NCI-H2196 (cell line): ENCODE results near the gene GALNT17.

Source experiments
- DNase-seq: peaks from one replicate; lab custom pipeline; 2025; ENCODE audit not compliant: unreplicated experiment; lab: John Stamatoyannopoulos, UW

GALNT17 gene

DNA sequence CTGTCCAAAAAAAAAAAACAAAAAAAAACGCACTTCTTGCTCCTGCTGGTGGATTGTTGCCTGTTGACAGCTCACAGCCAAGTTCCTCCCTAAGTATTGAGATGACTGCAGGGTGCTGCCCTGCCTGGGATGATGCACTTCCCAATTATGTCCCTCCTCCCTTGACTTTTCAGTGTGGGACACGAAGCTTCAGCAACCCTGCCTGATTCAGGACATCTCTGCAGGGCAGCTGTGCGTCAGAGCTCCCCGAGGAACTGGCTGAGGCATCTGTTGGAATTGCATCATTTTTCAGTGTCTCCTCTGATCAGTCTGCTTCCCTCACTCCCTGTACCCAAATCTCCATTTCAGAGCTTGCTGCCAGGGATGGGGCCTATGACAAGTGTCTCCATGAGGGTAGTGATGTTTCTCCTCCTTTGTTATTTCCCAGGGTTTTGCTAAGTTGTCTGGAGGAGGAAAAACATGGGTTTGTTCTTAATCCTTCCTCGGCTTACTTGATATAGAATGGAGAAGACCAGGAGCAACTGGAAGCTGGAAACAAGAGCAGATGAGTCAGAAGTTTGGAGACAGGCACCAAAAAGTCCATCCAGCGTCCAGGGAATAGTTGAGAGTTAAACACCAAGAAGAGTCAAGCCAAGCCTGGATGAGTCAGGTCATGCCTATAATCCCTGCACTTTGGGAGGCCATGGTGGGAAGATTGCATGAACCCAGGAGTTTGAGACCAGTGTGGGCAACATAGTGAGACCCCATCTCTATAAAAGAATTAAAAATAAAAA is 355.1 kb downstream of the GALNT17 start:
- DNase-seq: no peak

DNA sequence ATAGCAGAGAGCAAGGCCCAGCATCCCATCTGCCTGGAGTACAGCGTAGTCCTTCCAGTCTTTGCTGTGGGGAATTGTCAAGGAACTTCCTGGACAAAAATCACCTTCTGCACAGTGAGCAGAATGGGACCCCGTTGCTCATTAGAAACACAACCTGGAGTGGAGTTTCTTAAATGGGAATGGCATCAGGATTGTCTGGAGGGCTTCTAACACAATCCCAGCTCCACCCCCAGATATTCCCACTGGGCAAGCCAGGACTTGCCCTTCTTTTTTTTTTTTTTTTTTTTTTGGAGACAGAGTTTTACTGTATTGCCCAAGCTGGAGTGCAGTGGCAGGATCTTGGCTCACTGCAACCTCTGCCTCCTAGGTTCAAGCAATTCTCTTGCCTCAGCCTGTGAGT is 356.4 kb downstream of the GALNT17 start:
- DNase-seq: no peak

DNA sequence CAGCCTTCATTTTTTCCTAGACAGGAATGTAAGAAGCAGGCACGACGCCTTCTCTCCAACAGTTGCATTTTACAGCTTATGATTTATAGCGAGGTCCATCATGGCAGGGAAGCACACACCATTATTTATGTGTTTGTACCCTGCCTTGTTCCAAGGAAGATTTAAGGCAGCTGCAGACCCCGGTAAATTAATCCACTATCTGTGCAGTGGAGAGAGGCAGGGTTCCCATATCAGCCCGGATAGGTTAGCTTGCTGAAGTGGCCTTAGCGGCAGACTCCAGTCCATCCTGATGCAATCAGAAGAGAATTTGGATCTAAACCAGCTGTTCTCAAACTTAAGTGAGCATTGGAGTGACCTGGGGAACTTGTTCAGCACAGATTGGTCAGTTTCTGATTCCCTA is 359.4 kb downstream of the GALNT17 start:
- no peak for DNase-seq

DNA sequence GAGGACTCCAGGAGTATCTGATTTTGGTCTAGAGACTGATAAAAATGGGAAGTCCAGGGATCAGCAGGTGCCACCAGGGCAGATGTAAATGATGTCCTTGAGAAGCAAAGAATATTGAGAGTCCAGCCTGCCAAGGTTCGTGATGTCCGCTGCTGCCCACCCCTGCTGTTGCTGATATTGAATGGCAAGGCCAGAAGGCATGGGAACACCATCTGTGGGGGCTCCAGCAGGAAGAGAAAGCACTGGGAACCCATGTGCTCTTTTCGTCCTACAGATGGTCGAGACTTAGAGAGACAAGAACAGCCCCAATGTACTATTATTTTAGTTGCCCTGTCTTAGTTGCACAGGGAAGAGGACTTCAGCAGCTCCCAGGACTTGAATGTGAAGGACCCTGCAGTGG is 363.9 kb downstream of the GALNT17 start:
- DNase-seq: no peak

DNA sequence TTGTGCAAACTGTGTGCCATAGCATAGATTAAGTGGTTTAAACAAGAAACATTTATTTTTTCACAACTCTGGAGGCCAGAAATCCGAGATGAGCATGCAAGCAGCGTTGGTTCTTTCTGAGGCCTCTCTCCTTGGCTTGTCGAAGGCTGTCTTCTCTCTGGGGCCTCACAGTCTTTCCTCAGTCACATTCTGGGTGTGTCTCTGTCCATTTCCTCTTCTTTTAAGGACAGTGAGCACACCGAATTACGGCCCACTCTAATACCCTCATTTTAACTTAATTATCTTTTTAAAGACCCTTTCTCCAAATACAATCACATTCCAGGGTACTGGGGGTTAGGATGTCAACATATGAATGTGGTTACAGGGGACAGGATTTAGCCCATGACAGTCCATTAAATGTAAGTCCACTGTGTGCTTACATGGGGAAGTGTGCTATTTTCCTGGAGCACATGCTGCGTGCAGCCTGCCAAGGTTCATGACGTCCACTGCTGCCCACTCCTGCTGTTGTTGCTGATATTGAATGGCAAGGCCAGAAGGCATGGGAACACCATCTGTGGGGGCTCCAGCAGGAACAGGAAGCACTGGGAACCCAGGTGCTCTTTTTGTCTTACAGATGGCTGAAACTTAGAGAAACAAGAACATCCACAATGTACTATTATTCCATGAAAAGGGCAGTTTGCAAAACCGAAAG is 365.5 kb downstream of the GALNT17 start:
- DNase-seq: no peak

DNA sequence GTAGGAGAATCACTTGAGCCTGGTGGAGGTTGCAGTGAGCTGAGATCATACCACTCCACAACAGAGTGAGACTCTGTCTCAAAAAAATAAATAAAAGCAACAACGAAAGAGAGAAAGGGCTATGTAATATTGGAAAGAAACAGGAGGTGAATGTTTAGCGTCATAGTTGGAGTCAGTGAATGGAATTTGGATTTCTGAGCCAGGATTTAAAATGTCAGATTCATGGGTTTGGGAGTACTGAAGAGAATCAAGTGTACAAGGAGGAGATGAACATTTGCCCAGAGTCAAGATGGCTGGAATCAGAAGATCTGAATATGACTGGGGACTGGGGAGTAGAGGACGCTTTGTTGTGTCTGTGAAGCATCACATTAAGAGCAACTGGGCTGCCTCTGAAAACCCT is 366.4 kb downstream of the GALNT17 start:
- no peak for DNase-seq

DNA sequence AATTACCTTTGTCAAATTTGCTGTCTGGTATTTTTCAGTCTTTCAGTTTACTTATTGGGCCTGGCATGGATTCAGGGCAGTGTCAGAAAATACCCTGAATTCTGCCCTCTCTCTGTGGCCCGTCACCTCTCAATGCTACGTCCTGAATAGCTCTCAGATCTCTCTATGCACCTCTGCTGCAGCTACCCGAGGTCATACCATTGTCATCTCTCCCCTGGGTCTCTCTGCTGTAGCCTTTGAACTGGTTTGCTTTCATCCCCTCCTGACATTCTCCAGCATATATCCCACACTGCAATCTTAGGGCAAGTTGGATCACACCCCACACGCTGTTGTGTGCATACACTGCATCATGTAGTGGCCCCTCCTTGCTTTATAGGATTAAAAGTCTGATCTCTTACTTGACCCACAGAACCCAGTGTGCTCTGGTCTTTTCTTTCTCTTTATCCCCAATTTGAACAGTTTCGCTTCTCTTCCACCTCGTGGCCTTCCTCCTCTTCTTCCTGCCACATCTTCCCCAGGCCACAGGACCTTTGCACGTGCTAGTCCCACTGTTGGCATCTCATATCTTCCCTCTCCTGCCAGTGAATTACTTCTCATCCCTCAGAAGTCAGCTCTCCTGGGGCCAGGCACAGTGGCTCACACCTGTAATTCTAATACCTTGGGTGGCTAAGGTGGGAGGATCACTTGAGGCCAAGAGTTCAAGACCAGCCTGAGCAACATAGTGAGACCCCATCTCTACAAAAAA is 372.9 kb downstream of the GALNT17 start:
- DNase-seq: no peak

DNA sequence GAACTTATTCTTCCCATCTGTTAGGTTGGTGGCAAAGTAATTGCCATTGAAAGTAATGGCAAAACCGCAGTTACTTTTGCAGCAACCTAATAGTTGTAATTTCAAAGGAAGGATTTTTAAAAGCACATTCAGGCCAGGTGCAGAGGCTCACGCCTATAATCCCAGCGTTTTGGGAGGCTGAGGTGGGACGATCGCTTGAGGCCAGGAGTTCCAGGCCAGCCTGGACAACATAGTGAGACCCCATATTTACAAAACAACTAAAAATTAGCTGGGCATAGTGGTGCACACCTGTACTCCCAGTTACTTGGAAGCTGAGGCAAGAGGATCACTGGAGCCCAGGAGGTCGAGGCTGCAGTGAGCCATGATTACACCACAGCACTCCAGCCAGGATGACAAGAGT is 374.9 kb downstream of the GALNT17 start:
- DNase-seq: no peak

DNA sequence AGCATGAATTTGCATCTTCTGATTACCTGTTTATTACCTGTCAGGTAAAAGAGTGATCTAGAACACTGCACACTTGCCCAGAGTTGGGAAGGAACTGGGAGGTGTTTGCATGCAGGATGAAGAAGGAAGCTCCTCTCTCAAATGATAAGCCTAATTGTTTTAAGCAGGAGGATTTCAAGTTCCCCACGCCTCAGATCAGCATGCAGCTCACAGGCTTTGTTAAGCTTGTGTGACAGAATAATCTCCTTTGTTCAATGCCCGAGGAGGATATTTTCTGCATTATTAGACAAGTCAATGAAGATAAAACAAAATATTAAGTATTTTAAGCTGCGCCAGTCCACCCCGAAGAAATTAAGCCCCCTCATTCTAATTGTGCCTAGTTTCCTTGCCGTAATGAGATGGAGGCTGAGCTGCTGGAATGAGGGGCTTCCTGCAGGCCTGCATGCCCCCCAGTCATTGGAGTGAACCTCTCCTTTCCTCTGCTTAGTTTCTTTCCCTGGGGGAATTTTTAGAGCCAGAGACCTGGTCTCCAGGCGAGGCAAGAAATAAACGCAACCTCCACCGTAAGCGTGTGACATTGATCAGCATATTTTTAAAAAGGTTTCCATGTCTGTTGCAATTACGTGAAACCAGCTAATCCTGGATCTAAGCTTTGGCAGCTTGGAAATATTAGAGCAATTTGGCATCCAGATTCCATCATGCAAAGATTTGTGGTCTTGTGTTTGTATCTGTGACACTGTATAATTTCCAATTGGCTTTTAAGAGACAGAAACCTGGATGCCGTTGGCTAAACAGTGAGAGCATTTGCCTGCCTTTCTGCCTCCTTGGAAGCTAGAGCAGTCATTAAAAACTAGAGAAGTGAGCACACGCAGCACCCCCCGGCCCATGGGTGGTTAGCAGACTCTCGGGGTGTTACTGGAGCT is 376.0 kb downstream of the GALNT17 start:
- DNase-seq: no peak

DNA sequence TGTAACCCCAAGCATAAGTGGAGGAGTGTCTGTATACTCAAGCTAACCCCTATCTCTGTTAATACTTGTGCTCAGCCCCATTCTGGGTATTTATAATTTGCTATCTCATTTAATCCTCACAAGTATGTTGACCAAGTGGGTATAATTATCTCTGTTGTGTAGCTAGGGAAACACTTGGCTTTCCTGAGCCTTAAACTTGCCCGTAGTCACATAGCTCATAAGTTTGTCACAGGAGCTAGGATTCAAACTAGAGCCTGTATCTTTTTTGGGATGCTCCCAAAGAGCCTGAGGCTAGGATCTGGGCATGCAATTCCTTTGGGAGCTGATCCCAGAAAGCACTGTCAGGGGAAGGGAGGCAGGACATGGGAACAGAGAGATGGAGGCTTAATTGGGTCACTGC is 377.4 kb downstream of the GALNT17 start:
- no peak for DNase-seq

DNA sequence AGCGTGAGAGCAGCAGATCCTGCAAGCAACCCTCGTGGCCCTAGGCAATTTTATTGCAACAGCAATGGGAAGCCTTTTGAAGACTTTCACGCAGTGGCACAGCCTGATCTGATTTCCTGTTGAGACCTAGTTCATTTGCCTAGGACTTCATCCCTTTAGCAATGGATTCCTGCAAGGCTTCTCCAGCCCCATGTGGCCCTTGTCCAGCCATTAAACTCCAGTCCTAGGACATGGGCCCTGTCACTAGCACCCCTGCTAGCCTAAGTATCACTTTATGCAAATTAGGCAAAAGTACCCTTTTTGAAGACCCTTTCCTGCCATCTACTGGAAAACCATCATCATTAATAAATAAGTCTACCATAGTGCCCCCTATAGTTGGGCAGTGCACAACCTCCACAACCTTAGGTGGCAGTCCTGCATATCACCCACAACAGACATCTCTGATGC is 379.4 kb downstream of the GALNT17 start:
- no peak for DNase-seq

DNA sequence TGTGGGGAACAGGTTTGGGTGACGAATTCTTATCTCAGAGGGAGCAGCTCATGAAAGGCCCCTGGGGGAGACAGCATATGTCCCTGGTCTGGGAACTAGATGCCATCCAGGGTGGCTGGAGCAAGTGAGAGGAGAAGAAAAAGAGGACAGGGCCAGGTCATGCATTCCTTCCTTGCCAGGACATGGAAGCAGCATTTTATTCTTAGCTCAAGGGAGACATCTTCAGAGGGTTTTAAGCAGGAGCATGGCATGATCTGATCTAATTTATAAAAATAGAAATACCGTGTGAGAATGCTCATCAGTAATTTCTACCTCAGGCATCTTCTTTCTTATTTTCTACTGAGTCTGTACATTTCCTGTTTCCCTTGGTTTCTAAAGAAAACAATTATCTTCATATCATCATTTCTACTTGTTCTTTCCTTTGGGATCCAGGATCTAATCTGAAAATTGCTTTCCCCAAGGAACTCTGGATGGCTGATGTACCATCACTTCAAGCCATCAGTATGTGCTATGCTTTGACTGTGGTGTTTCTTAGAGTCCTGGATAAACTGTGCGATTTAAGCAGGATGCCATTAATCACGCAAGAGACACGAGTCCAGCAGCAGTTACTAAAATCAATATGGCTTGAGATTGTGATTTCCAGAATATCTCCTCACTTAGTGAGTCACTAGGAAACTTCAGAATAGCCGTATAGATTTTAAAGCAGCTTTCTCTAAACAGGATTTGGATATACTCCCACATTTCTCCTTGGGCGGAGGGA is 386.2 kb downstream of the GALNT17 start:
- no peak for DNase-seq

DNA sequence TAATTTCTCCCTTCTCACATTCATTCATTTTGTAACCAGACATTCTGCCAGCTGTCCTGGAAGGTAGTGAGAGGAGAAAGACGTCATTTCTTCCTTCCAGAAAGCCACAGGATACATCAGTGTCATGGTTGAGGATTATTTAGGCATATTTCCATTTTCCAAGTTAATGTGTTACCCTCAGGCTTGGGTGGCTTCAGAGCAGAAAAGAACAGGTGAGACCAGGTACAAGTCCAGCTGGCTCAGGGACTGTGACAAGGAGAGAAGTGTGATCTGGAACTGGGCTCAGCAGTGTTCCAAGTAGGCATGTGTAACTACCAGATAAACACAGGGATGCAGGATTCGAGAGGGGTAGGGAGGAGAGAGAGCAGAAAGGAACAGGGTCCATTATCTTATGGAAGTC is 386.9 kb downstream of the GALNT17 start:
- DNase-seq: no peak

DNA sequence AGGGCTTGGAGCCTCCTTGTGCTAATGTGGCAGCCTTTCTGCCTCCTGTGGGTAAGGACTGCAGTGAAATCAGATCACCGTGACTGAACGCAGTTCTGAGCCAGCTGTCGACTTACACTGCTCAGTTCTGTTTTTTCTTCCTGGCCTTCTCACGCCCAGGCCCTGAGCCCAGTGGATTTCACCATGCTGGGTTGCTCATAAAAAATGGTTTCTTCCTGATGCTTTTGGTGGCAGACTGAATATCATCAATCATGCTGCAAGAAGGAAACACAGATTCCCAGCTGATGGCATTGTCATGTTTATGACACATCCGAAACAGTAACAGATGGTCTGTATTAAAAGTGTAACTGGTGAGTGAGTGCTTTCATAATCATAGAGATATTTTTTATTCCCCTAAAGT is 389.6 kb downstream of the GALNT17 start:
- DNase-seq: no peak

DNA sequence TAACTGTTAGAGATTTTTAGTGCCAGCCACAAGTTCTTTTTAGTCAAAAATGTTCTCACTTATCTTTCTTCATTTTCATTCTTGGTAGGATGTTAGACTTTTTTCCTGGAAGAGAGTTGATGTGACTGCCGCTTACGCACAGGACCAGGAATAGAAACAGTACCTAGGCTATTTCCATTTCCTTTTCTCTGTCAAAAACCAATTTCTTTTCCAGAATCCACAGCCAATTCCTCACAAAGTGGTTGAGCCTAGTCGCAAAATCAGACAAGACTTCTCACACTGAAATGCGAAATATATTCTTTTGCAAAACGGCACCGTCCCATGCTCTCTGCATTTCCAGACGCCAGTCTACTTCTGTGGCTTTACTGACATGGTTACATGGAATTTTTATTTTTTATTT is 394.2 kb downstream of the GALNT17 start:
- DNase-seq: no peak

DNA sequence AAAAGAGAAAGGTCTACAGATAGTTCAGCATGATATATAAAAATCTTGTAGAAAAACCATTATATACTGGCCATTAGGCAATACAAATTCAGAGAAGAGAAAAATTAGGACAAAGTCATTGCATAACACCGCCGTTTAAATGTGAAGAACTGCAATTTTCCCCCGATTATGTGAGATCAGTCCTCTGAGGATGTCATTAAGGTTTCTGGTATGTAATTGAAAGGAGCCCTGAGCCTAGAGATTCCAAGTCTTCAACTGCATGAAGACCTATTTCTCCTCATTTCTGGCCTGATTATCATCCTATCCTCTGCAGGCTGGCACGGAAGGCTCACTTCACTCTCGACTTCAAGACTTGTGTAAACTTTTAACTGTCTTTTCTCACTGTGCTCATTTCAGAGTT is 395.3 kb downstream of the GALNT17 start:
- no peak for DNase-seq

DNA sequence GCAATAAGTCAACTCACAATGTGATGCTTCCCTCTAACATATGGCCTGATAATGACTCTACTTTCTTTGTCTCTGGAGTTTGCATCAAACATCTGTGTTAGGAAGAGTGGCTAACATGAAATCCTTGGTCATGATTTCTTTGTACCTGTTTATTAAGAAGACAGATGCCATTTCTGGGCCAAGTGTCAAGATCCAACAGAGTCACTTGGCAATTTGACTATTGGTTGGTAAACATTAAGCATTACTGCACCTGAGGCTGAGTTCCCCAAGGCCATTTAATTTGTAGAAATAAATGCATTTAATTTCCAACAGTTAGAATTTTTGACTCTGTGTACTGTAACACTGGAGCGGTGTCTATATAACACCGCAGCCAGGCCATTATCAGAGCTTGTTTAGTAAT is 403.7 kb downstream of the GALNT17 start:
- no peak for DNase-seq

DNA sequence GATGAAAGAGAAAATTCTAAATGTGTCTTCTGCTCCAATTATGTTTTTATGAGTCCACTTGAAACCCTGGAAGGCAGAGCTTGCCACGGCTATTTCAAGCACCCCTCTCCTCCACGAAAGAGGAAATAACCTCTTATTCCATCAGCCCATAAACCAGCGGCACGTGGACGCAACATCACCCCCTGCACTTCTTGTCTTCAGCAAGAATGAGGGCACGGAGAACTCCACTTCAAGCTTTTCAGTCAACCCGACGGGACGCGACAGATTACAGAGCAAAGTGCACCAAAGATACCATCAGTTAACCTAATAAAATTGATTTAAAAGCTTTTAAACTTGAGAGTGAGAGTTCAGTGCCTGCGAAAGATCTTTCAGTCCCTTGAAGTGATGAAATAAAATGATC is 406.3 kb downstream of the GALNT17 start:
- no peak for DNase-seq

DNA sequence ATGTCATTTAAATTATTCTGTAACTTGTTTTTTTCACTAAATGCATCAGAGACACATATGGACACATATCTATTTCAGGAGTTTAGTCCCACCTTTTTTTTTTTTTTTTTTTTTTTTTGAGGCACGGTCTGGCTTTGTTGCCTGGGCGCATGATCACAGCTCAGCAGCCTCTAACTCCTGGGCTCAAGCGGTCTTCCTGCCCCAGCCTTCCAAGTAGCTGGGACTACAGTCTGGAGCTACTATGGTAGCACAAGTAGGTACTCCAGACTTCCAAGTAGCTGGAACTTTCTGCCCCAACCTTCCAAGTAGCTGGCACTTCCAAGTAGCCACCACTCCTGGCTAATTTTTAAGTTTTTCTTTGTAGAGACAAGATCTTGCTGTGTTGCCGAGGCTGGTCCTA is 407.7 kb downstream of the GALNT17 start:
- no peak for DNase-seq

DNA sequence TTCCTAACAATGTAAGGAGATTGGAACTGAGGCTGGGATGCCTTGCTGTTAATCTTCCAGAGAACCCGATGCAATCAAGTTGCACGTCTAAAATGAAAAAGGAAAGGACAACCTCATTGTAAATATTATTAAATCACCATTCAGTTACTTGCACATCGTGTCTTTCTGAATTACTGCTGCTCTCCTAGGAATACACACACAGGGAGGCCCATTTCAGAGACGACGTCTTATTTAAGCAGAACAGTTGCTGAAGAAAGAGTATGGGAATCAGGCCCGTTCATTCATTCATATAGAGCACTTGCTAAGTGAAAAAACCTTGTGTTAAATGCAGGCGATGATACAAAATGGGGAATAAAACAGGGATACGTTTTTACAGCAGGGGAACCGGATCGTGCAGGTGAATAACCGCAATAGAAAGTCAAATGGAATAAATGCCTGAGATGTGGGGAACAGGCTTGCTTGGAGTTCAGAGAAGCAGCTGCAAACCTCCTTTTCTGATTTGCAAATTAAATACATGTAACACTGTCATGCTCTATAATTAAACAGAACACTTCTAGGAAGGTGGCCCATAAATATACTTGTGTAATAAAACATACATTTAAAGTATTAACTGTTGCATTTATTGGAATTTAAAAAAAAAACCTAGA is 409.9 kb downstream of the GALNT17 start:
- DNase-seq: no peak
